Measurements from ENCODE around the gene CASK.

Gene CASK

DNA sequence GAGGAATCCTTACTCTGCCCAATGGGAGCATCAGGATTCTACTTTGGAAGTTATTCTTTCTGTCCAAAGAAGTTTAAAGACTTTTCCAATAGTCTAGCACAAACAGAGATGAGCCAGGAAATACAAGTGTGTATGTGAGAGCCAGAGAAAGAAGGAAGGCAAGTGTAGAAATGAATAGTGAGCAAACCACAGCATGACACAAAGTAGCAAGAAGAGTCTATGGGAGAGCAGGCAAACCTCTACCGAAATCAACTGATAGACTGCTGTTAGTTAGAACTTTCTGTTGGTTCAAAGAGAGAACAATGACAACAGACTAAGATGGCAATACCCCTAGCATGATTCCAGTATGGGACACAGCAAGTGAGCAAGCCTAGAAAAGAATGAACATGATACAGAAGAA, 250.7 kb downstream of the CASK start:
- H3K4me1 ChIP-seq (ENCODE audit: low read length): no peaks in the 10 kb centered on the region
- no peak overlapping the region for H2AFZ ChIP-seq (ENCODE audit: low read length)
- H3K27ac ChIP-seq (ENCODE audit: low read length): no peak overlapping the region
- no peaks in the 10 kb centered on the region for H3K9me2 ChIP-seq (replicated peaks; ENCODE audit: insufficient read depth, low read length)
- no peak overlapping the region for H3K9ac ChIP-seq (ENCODE audit: low read length)
- H3K4me2 ChIP-seq (ENCODE audit: low read depth, low read length): no peak overlapping the region
- no peaks in the 10 kb centered on the region for H3K79me2 ChIP-seq (ENCODE audit: low read length)
- H3K36me3 ChIP-seq (replicated peaks; ENCODE audit: insufficient read depth, low read length): no peaks in the 10 kb centered on the region
- H4K20me1 ChIP-seq (ENCODE audit: insufficient read depth, low read length): no peaks in the 10 kb centered on the region
- TF ChIP-seq EZH2 (optimal IDR thresholded peaks at IDR 0.05; ENCODE audit: low read depth, low read length) (no peak), EZH2phosphoT487 (IDR thresholded peaks at IDR 0.05; ENCODE audit: low read length) (no peak)
- TF ChIP-seq, protein P1, sequence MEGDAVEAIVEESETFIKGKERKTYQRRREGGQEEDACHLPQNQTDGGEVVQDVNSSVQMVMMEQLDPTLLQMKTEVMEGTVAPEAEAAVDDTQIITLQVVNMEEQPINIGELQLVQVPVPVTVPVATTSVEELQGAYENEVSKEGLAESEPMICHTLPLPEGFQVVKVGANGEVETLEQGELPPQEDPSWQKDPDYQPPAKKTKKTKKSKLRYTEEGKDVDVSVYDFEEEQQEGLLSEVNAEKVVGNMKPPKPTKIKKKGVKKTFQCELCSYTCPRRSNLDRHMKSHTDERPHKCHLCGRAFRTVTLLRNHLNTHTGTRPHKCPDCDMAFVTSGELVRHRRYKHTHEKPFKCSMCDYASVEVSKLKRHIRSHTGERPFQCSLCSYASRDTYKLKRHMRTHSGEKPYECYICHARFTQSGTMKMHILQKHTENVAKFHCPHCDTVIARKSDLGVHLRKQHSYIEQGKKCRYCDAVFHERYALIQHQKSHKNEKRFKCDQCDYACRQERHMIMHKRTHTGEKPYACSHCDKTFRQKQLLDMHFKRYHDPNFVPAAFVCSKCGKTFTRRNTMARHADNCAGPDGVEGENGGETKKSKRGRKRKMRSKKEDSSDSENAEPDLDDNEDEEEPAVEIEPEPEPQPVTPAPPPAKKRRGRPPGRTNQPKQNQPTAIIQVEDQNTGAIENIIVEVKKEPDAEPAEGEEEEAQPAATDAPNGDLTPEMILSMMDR (IDR thresholded peaks at IDR 0.05; ENCODE audit: low read length): no peak
- DNase-seq: no peak
- no peaks in the 10 kb centered on the region for H3F3A ChIP-seq (ENCODE audit: insufficient read depth, low read length)
- H3K4me3 ChIP-seq (ENCODE audit: low read length): no peak overlapping the region
- no peaks in the 10 kb centered on the region for H3K9me3 ChIP-seq (replicated peaks; ENCODE audit: insufficient read depth, low read length)
- no peaks in the 10 kb centered on the region for H3K27me3 ChIP-seq (replicated peaks; ENCODE audit: insufficient read depth, low read length)

DNA sequence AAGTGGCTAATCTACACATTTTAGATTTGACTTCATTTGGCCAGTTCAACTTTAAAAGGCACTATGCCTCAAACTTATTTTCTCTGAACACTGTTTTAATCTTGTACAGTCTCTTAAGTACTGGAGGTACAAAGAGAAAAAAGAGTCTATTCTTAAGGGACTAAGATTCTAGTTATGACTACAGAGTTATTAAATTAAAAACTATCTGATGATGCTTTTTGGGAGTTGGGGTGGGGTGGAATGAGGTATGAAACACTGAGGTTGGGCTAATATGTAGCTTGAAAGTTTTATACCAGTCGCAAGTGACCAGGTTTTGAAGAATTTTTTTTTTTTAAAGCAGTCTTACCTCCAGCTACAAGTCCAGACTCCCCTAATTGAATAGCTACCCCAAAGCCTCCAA, 252.3 kb downstream of the CASK start:
- H2AFZ ChIP-seq (ENCODE audit: low read length): no peak overlapping the region
- H3F3A ChIP-seq (ENCODE audit: insufficient read depth, low read length): no peaks in the 10 kb centered on the region
- H3K27me3 ChIP-seq (replicated peaks; ENCODE audit: insufficient read depth, low read length): no peaks in the 10 kb centered on the region; the same call in 1 of the 2 replicates
- no peaks in the 10 kb centered on the region for H3K79me2 ChIP-seq (ENCODE audit: low read length)
- DNase-seq: no peak
- H3K9me3 ChIP-seq (replicated peaks; ENCODE audit: insufficient read depth, low read length): no peaks in the 10 kb centered on the region
- H4K20me1 ChIP-seq (ENCODE audit: insufficient read depth, low read length): no peaks in the 10 kb centered on the region
- H3K9me2 ChIP-seq (replicated peaks; ENCODE audit: insufficient read depth, low read length): no peaks in the 10 kb centered on the region
- H3K4me3 ChIP-seq (ENCODE audit: low read length): no peak overlapping the region
- no peak for TF ChIP-seq EZH2phosphoT487 (IDR thresholded peaks at IDR 0.05; ENCODE audit: low read length)
- TF ChIP-seq EZH2 (optimal IDR thresholded peaks at IDR 0.05; ENCODE audit: low read depth, low read length): no peak
- TF ChIP-seq, protein P1 (IDR thresholded peaks at IDR 0.05; ENCODE audit: low read length): no peak
- H3K9ac ChIP-seq (ENCODE audit: low read length): no peak overlapping the region
- no peak overlapping the region for H3K27ac ChIP-seq (ENCODE audit: low read length)
- no peaks in the 10 kb centered on the region for H3K36me3 ChIP-seq (replicated peaks; ENCODE audit: insufficient read depth, low read length)
- no peak overlapping the region for H3K4me2 ChIP-seq (ENCODE audit: low read depth, low read length)
- H3K4me1 ChIP-seq (ENCODE audit: low read length): no peaks in the 10 kb centered on the region

DNA sequence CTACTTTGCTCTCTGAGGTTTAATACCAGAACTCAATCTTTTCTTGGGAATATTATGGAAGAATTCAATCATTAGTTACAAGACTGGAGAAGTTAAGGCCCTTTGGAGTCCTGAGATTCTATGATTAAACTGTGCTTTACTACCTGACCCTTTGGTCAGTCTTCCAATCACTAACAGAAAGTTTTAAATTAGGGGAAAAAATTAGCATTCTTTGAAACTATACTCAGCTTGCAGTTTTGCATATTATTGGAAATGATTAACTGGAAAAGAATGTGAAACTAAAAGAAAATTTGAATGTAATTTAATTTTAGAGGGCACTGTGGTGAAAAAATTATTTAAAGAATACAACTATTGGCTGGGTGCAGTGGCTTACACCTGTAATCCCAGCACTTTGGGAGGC, 253.2 kb downstream of the CASK start:
- H4K20me1 ChIP-seq (ENCODE audit: insufficient read depth, low read length): no peaks in the 10 kb centered on the region
- no peak for DNase-seq
- no peaks in the 10 kb centered on the region for H3K9me3 ChIP-seq (replicated peaks; ENCODE audit: insufficient read depth, low read length)
- no peaks in the 10 kb centered on the region for H3K9me2 ChIP-seq (replicated peaks; ENCODE audit: insufficient read depth, low read length)
- TF ChIP-seq EZH2phosphoT487 (IDR thresholded peaks at IDR 0.05; ENCODE audit: low read length): no peak
- TF ChIP-seq EZH2 (optimal IDR thresholded peaks at IDR 0.05; ENCODE audit: low read depth, low read length): no peak
- TF ChIP-seq, protein P1 (IDR thresholded peaks at IDR 0.05; ENCODE audit: low read length): no peak
- no peaks in the 10 kb centered on the region for H3K79me2 ChIP-seq (ENCODE audit: low read length)
- no peak overlapping the region for H3K27ac ChIP-seq (ENCODE audit: low read length)
- no peaks in the 10 kb centered on the region for H3K4me1 ChIP-seq (ENCODE audit: low read length)
- H3K4me2 ChIP-seq (ENCODE audit: low read depth, low read length): no peak overlapping the region
- H3F3A ChIP-seq (ENCODE audit: insufficient read depth, low read length): no peaks in the 10 kb centered on the region
- no peaks in the 10 kb centered on the region; the same call in 1 of the 2 replicates for H3K27me3 ChIP-seq (replicated peaks; ENCODE audit: insufficient read depth, low read length)
- no peaks in the 10 kb centered on the region for H3K36me3 ChIP-seq (replicated peaks; ENCODE audit: insufficient read depth, low read length)
- no peak overlapping the region for H2AFZ ChIP-seq (ENCODE audit: low read length)
- H3K4me3 ChIP-seq (ENCODE audit: low read length): no peak overlapping the region
- no peak overlapping the region for H3K9ac ChIP-seq (ENCODE audit: low read length)
